Testis (tissue), 2 donors: ENCODE data around the gene GRID2.

Source experiments
- POLR2A ChIP-seq: fragments of 450-650 bp; IDR thresholded peaks from one replicate; pipeline ENCODE4 v1.6.1; 2017; ENCODE audit warnings: antibody characterized with exemption, mild to moderate bottlenecking, moderate library complexity
- TF ChIP-seq, protein P1 (sequence below), 3 experiments: fragments of 450-650 bp in 2 of 3; fragments of 200-600 bp in 1 of 3; sonication (generic) in 1 of 3; IDR thresholded peaks; one replicate each; pipeline ENCODE4 v1.5.1; 2016 to 2019; ENCODE audit warnings: antibody characterized with exemption in 3 of 3, mild to moderate bottlenecking in 2 of 3, moderate library complexity in 1 of 3

DNA sequence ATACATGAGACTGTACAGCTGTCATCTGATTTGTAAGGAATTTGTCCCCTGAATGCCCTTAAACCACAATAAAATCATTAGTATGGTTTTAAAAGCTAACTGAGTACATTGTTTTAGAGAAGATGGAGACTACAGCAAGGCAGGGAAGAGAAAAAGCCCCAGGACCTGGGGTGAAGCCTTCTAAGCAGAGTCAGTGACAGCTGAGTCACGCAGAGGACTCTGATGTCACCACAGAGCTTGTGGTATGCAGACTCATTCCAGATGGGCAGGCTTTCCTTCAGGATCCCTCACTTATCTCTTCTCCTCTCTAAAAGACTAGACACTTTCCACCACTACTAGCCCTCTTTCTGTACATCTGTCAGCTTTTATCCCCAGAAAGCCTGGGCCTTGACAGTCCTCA, 1427.7 kb downstream of the GRID2 start:
- TF ChIP-seq, protein P1, sequence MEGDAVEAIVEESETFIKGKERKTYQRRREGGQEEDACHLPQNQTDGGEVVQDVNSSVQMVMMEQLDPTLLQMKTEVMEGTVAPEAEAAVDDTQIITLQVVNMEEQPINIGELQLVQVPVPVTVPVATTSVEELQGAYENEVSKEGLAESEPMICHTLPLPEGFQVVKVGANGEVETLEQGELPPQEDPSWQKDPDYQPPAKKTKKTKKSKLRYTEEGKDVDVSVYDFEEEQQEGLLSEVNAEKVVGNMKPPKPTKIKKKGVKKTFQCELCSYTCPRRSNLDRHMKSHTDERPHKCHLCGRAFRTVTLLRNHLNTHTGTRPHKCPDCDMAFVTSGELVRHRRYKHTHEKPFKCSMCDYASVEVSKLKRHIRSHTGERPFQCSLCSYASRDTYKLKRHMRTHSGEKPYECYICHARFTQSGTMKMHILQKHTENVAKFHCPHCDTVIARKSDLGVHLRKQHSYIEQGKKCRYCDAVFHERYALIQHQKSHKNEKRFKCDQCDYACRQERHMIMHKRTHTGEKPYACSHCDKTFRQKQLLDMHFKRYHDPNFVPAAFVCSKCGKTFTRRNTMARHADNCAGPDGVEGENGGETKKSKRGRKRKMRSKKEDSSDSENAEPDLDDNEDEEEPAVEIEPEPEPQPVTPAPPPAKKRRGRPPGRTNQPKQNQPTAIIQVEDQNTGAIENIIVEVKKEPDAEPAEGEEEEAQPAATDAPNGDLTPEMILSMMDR (IDR thresholded peaks at IDR 0.05), result no peak
- TF ChIP-seq POLR2A, result no peak
